GM18517 (cell line): ENCODE measurements around the gene NID1.
"Not testable (repeated sequence)": the region's sequence is repeated elsewhere in the genome, so short reads cannot be mapped to it uniquely, and the experiment has no call there.

Experiments
- ATAC-seq: cut with Tn5 transposase; IDR thresholded peaks from one replicate; pipeline ENCODE4 v1.9.1; 2021; ENCODE audit warnings: mild to moderate bottlenecking, moderate library complexity; ENCODE audit not compliant: unreplicated experiment

Gene NID1

GRCh38 chr1:236002025-236002390 lies 62.9 kb downstream of the NID1 start:
- no peak for ATAC-seq

GRCh38 chr1:236000781-236001180 lies 64.1 kb downstream of the NID1 start:
- ATAC-seq: no peak

- ATAC-seq: peak; percentile 91
Observed at GRCh38 chr1:235999259-235999925, 65.5 kb downstream of the NID1 start.

- peak; percentile 38 for ATAC-seq
Observed at GRCh38 chr1:235998812-235999211, 66.1 kb downstream of the NID1 start.

- ATAC-seq: no peak
Observed at GRCh38 chr1:235997931-235998330, 67.0 kb downstream of the NID1 start.

GRCh38 chr1:235997049-235997448 lies 67.8 kb downstream of the NID1 start:
- ATAC-seq: no peak

GRCh38 chr1:235996048-235996785 lies 68.7 kb downstream of the NID1 start:
- no peak for ATAC-seq

GRCh38 chr1:235995511-235995910 lies 69.4 kb downstream of the NID1 start:
- no peak for ATAC-seq

GRCh38 chr1:235993652-235994051 lies 71.2 kb downstream of the NID1 start:
- ATAC-seq: no peak

- no peak for ATAC-seq
Observed at GRCh38 chr1:235992868-235993267, 72.0 kb downstream of the NID1 start.

GRCh38 chr1:235992346-235992745 lies 72.5 kb downstream of the NID1 start:
- ATAC-seq: no peak

- no peak for ATAC-seq
Observed at GRCh38 chr1:235990330-235990795, 74.5 kb downstream of the NID1 start.

GRCh38 chr1:235989105-235989504 lies 75.8 kb downstream of the NID1 start:
- ATAC-seq: no peak

GRCh38 chr1:235986869-235987268 lies 78.0 kb downstream of the NID1 start:
- no peak for ATAC-seq

GRCh38 chr1:235984041-235984825 lies 80.7 kb downstream of the NID1 start:
- ATAC-seq: no peak

- no peak for ATAC-seq
Observed at GRCh38 chr1:235980976-235981375, 83.9 kb downstream of the NID1 start.

- ATAC-seq: no peak
Observed at GRCh38 chr1:235979716-235980333, 85.1 kb downstream of the NID1 start.

GRCh38 chr1:235979176-235979575 lies 85.7 kb downstream of the NID1 start:
- ATAC-seq: no peak

- ATAC-seq: no peak
Observed at GRCh38 chr1:235976490-235976889, 88.4 kb downstream of the NID1 start.

GRCh38 chr1:235974616-235975015 lies 90.3 kb downstream of the NID1 start:
- ATAC-seq: no peak

- ATAC-seq: not testable (repeated sequence)
Observed at GRCh38 chr1:235972691-235973090, 92.2 kb downstream of the NID1 start.
